Transverse colon (tissue), 4 donors: Measurements from ENCODE around the gene PBX1. TPM values are rescaled to one million over a fixed set of nuclear protein-coding genes. Genes with fewer than 3 reads are reported as not detected.

Source experiments
- DNase-seq: peaks from one replicate; pipeline ENCODE4 v3.0.0-alpha.2; 2019
- H3K27ac ChIP-seq, 4 donors: fragments of 200-600 bp; sonication (generic); 2 replicates each; pipeline ENCODE4 v1.5.1; 2016 to 2018; ENCODE audit warnings: inconsistent platforms in 4 of 4
- H3K27me3 ChIP-seq: fragments of 200-600 bp; sonication (generic); 2 replicates; pipeline ENCODE4 v1.5.1; 2017; ENCODE audit warnings: inconsistent platforms
- H3K36me3 ChIP-seq, 4 donors: fragments of 200-600 bp; sonication (generic); 2 replicates each; pipeline ENCODE4 v1.5.1; 2017 to 2019; ENCODE audit warnings: inconsistent platforms in 4 of 4
- H3K4me1 ChIP-seq, 4 donors: fragments of 200-600 bp; sonication (generic); 2 replicates each; pipeline ENCODE4 v1.5.1; 2017 to 2020; ENCODE audit warnings: inconsistent platforms in 4 of 4
- H3K4me3 ChIP-seq, 4 donors: fragments of 200-600 bp; sonication (generic); 1 replicate in 1 of 4; 2 replicates in 3 of 4; pipeline versions ENCODE4 v1.5.1 to v1.6.1; 2017 to 2019; ENCODE audit warnings: inconsistent platforms in 4 of 4
- H3K9me3 ChIP-seq, 2 donors: fragments of 200-600 bp; sonication (generic); 2 replicates each; pipeline ENCODE4 v1.5.1; 2017 to 2019; ENCODE audit warnings: inconsistent platforms in 2 of 2
- CTCF ChIP-seq, 5 experiments: fragments of 200-600 bp in 3 of 5; fragments of 450-650 bp in 2 of 5; sonication (generic) in 3 of 5; IDR thresholded peaks; 1 replicate in 2 of 5; 2 replicates in 3 of 5; pipeline ENCODE4 v1.5.1; 2016 to 2017; ENCODE audit warnings: antibody characterized with exemption in 5 of 5, inconsistent platforms in 3 of 5, mild to moderate bottlenecking in 2 of 5, moderate library complexity in 1 of 5
- EP300 ChIP-seq: sonication (generic); formaldehyde crosslinking; IDR thresholded peaks from one replicate; pipeline ENCODE4 v1.6.1; 2017; ENCODE audit warnings: antibody characterized with exemption, low read depth
- POLR2A ChIP-seq: fragments of 450-650 bp; IDR thresholded peaks from one replicate; pipeline ENCODE4 v1.6.1; 2016; ENCODE audit warnings: antibody characterized with exemption, mild to moderate bottlenecking, moderate library complexity
- POLR2AphosphoS5 ChIP-seq, 3 donors: sonication (generic); formaldehyde crosslinking; IDR thresholded peaks; one replicate each; pipeline ENCODE4 v1.6.1; 2016; ENCODE audit warnings: antibody characterized with exemption in 3 of 3
- WGBS, 2 donors: methylation state at CpG; one replicate each; pipeline ENCODE4 v1.1.5; 2018; ENCODE audit warnings: low coverage in 1 of 2; 5-methylcytosine and 5-hydroxymethylcytosine counted together
- in situ Hi-C, 4 donors: fragments of 200-750 bp; cut with MboI; loops; one replicate each; pipeline versions ENCODE4 v1.15.0 to v1.15.1; 2017; ENCODE audit warnings: low sequenced_read_pairs in 3 of 4, low pct_ligation_motif_present in 1 of 4, low pct_unique_long_range_greater_than_20kb in 1 of 4
- intact Hi-C: fragments of 100-400 bp; cut with DNase I; formaldehyde crosslinking; loops from one replicate; pipeline ENCODE4 v1.15.1; 2023; ENCODE audit warnings: low total_unique reads
- total RNA-seq, 4 donors: library from RNA; depleted of rRNA; stranded (reverse); fragments of >200 nt; gene quantifications; one replicate each; pipeline ENCODE4 v1.1.0, GENCODE V29; 2016

PBX1 gene
- total RNA-seq, 4 donors from 2014 or later = 46.8 to 77.2 (median 50.7) TPM

DNA sequence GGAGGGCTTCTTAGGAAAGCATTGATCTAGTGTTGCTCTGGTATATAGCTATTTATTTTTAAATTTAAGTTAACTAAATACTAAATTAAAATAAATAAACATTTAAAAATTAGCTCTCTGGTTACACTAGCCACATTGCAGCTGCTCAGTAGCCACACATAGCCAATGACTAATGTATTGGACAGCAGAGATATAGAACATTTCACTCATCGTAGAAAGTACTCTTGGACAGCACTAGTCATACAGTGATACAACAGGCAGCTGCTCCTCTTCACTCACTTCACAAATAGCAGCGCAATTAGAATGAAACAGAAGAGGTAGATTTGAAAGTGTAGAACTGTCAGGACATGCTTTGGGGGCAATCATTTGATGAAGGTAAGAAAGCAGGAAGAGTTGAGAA, 245.4 kb downstream of the PBX1 start:
- in situ Hi-C loops = no loop called here

DNA sequence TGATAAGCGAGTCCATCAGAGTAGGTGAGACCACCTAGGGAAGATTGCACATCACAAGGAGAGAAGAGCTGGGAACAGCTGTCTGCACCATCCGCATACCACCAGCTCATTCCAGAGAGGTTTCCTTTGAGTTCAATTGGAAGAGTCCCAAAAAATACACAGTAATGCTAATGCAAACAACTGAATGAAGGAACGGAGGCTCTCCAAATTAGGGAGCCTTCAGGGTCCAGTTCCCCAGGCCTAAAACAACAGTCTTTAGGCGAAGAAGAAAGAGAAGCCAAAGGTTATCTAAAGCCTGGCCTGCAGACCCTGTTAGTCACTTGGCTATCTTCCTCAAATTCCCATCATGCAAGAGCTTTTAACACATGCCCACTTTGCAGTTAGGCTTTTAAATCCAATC, 246.4 kb downstream of the PBX1 start:
- DNase-seq = no peak
- Histone ChIP-seq H3K27me3 (no peaks in the 10 kb centered on the region), H3K27ac (peak overlapping the region in 1 of 4 donors; percentile 43), H3K9me3 (no peaks in the 10 kb centered on the region), H3K4me3 (no peak overlapping the region), H3K4me1 (peaks cover 0 to 38% (median 2%) of the 10 kb centered on the region in 4 donors), H3K36me3 (peaks cover 0 to 14% (median 0%) of the 10 kb centered on the region in 4 donors)
- no peak for TF ChIP-seq POLR2A
- no peak for TF ChIP-seq POLR2AphosphoS5 (IDR thresholded peaks at IDR 0.05)
- TF ChIP-seq CTCF (IDR thresholded peaks at IDR 0.05) = no peak
- TF ChIP-seq EP300 = no peak
- intact Hi-C loops (no loop called here), in situ Hi-C loops (no loop called here)
- WGBS, 2 donors = 62 to 72% methylated on average over 4 of the region's 4 CpGs

More for the DNA sequence above, 245.4 kb downstream of the PBX1 start:
- no peak overlapping the region for H3K27ac ChIP-seq
- H3K4me1 ChIP-seq = peaks cover 0 to 38% (median 2%) of the 10 kb centered on the region in 4 donors
- H3K27me3 ChIP-seq = no peaks in the 10 kb centered on the region
- no peak overlapping the region for H3K4me3 ChIP-seq
- no peaks in the 10 kb centered on the region for H3K9me3 ChIP-seq
- no peak for DNase-seq
- 75 to 80% methylated on average over 2 of the region's 2 CpGs for WGBS, 2 donors
- intact Hi-C loops = no loop called here
- no peak for TF ChIP-seq POLR2A
- no peak for TF ChIP-seq POLR2AphosphoS5 (IDR thresholded peaks at IDR 0.05)
- H3K36me3 ChIP-seq = peaks cover 0 to 14% (median 0%) of the 10 kb centered on the region in 4 donors

- H3K27ac ChIP-seq = no peak overlapping the region
- no peaks in the 10 kb centered on the region for H3K27me3 ChIP-seq
- TF ChIP-seq CTCF (IDR thresholded peaks at IDR 0.05) (no peak), POLR2AphosphoS5 (IDR thresholded peaks at IDR 0.05) (no peak), POLR2A (no peak), EP300 (no peak)
- intact Hi-C loops = no loop called here
- no peaks in the 10 kb centered on the region for H3K9me3 ChIP-seq
- H3K4me1 ChIP-seq = peaks cover 0 to 28% (median 2%) of the 10 kb centered on the region in 4 donors
- no peak overlapping the region for H3K4me3 ChIP-seq
- in situ Hi-C loops = no loop called here
- DNase-seq = no peak
- 64 to 79% methylated on average over 6 of the region's 6 CpGs for WGBS, 2 donors
- peaks cover 0 to 14% (median 0%) of the 10 kb centered on the region in 4 donors for H3K36me3 ChIP-seq
Observed at GRCh38 chr1:164806531-164806930, 247.5 kb downstream of the PBX1 start.

DNA sequence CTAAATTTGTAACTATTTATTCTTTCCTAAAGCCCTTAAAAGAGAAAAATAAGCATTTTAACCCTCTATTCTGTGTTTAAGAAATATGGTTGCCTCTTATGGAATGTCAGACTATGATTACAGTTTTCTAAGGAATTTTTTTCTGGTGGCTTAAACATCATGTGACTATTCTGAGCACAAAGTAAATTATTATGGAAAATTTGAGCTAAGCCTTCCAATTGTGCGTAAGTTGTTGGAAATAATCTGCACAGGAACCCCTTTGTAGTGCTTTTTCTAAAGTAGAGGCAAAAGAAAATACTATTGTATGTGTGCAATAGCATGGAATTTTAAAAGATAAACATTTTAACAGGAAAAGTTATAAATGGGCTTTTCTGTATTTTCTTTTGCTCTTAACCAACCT, 254.8 kb downstream of the PBX1 start:
- in situ Hi-C loops = no loop called here
- 55 to 73% methylated on average over 1 of the region's 1 CpG for WGBS, 2 donors

More for the DNA sequence above, 254.8 kb downstream of the PBX1 start:
- no peaks in the 10 kb centered on the region for H3K36me3 ChIP-seq
- H3K9me3 ChIP-seq = no peaks in the 10 kb centered on the region
- no peak for DNase-seq
- H3K4me1 ChIP-seq = peaks cover 0 to 7% (median 0%) of the 10 kb centered on the region in 4 donors
- H3K4me3 ChIP-seq = no peak overlapping the region
- TF ChIP-seq EP300 (no peak), CTCF (IDR thresholded peaks at IDR 0.05) (no peak), POLR2A (no peak), POLR2AphosphoS5 (IDR thresholded peaks at IDR 0.05) (no peak)
- no peaks in the 10 kb centered on the region for H3K27me3 ChIP-seq
- H3K27ac ChIP-seq = no peak overlapping the region
- intact Hi-C loops = no loop called here
